DND-41 (cell line): ENCODE measurements around the gene LGR6.

ENCODE experiments used
- ATAC-seq: fragments of 200-7000 bp; cut with Tn5 transposase; 3 replicates; pipeline ENCODE4 v1.9.1; 2021; ENCODE audit warnings: low read depth; ENCODE audit not compliant: insufficient read depth
- DNase-seq: peaks from one replicate; pipeline ENCODE4 v3.0.0-alpha.2; 2020
- H2AFZ ChIP-seq: 2 replicates; pipeline ENCODE4 v1.6.0; 2012; ENCODE audit warnings: low read depth, low read length
- H3K27ac ChIP-seq: 2 replicates; pipeline ENCODE4 v1.5.1; 2012; ENCODE audit warnings: low read length, inconsistent platforms
- H3K27me3 ChIP-seq: fragments of 200-600 bp; sonication (generic); 2 replicates; pipeline ENCODE4 v1.6.0; 2012; ENCODE audit warnings: low read length, mild to moderate bottlenecking, inconsistent platforms; ENCODE audit not compliant: insufficient read depth, poor library complexity
- H3K36me3 ChIP-seq: 2 replicates; pipeline ENCODE4 v1.5.1; 2012; ENCODE audit warnings: low read length, inconsistent platforms; ENCODE audit not compliant: insufficient read depth
- H3K4me1 ChIP-seq: 2 replicates; pipeline ENCODE4 v1.5.1; 2012; ENCODE audit warnings: mild to moderate bottlenecking, low read length; ENCODE audit not compliant: insufficient read depth
- H3K4me2 ChIP-seq: 2 replicates; pipeline ENCODE4 v1.6.0; 2012; ENCODE audit warnings: mild to moderate bottlenecking, moderate library complexity, low read length, inconsistent platforms; ENCODE audit not compliant: insufficient read depth
- H3K4me3 ChIP-seq, 2 experiments: fragments of 200-600 bp in 1 of 2; shearing (Covaris generic) in 1 of 2; 2 replicates each; pipeline ENCODE4 v1.5.1; 2012 to 2016; ENCODE audit warnings: inconsistent platforms in 2 of 2, low read length in 2 of 2, mild to moderate bottlenecking in 2 of 2, low read depth in 1 of 2, moderate library complexity in 1 of 2
- H3K79me2 ChIP-seq: 2 replicates; pipeline ENCODE4 v1.6.0; 2012; ENCODE audit warnings: low read length, inconsistent platforms; ENCODE audit not compliant: insufficient read depth
- H3K9ac ChIP-seq: 2 replicates; pipeline ENCODE4 v1.6.0; 2012; ENCODE audit warnings: low read depth, mild to moderate bottlenecking, inconsistent platforms, low read length, moderate library complexity
- H3K9me3 ChIP-seq: 2 replicates; pipeline ENCODE4 v1.5.1; 2012; ENCODE audit warnings: low read length, moderate library complexity, mild to moderate bottlenecking, inconsistent platforms; ENCODE audit not compliant: insufficient read depth, severe bottlenecking
- H4K20me1 ChIP-seq: 2 replicates; pipeline ENCODE4 v1.6.0; 2012; ENCODE audit warnings: low read length; ENCODE audit not compliant: insufficient read depth
- EZH2 ChIP-seq: IDR thresholded peaks from 3 replicates; pipeline ENCODE4 v1.6.1; 2012; ENCODE audit warnings: borderline replicate concordance, low read depth, mild to moderate bottlenecking, moderate library complexity, low read length, inconsistent platforms; ENCODE audit not compliant: severe bottlenecking
- TF ChIP-seq, protein P1 (sequence below): IDR thresholded peaks from 2 replicates; pipeline ENCODE4 v1.5.1; 2012; ENCODE audit warnings: borderline replicate concordance, low read length, moderate library complexity, mild to moderate bottlenecking; ENCODE audit not compliant: poor library complexity, severe bottlenecking; ENCODE audit errors: extremely low read depth

The LGR6 gene

GRCh38 chr1:202304375-202304774 is 110.8 kb downstream of the LGR6 start:
- peaks cover 3% of the 10 kb centered on the region for H3K27me3 ChIP-seq
- H3K4me1 ChIP-seq = no peaks in the 10 kb centered on the region
- no peaks in the 10 kb centered on the region for H3K36me3 ChIP-seq
- no peak overlapping the region for H3K4me3 ChIP-seq
- TF ChIP-seq EZH2 = no peak
- TF ChIP-seq, protein P1, sequence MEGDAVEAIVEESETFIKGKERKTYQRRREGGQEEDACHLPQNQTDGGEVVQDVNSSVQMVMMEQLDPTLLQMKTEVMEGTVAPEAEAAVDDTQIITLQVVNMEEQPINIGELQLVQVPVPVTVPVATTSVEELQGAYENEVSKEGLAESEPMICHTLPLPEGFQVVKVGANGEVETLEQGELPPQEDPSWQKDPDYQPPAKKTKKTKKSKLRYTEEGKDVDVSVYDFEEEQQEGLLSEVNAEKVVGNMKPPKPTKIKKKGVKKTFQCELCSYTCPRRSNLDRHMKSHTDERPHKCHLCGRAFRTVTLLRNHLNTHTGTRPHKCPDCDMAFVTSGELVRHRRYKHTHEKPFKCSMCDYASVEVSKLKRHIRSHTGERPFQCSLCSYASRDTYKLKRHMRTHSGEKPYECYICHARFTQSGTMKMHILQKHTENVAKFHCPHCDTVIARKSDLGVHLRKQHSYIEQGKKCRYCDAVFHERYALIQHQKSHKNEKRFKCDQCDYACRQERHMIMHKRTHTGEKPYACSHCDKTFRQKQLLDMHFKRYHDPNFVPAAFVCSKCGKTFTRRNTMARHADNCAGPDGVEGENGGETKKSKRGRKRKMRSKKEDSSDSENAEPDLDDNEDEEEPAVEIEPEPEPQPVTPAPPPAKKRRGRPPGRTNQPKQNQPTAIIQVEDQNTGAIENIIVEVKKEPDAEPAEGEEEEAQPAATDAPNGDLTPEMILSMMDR = no peak
- no peak overlapping the region for H2AFZ ChIP-seq
- H3K79me2 ChIP-seq = no peaks in the 10 kb centered on the region
- H3K27ac ChIP-seq = no peak overlapping the region
- ATAC-seq (no peak), DNase-seq (no peak)
- no peak overlapping the region for H3K9ac ChIP-seq
- H4K20me1 ChIP-seq = no peaks in the 10 kb centered on the region; the same call in 1 of the 2 replicates
- no peak overlapping the region for H3K4me2 ChIP-seq
- no peaks in the 10 kb centered on the region for H3K9me3 ChIP-seq

DNA sequence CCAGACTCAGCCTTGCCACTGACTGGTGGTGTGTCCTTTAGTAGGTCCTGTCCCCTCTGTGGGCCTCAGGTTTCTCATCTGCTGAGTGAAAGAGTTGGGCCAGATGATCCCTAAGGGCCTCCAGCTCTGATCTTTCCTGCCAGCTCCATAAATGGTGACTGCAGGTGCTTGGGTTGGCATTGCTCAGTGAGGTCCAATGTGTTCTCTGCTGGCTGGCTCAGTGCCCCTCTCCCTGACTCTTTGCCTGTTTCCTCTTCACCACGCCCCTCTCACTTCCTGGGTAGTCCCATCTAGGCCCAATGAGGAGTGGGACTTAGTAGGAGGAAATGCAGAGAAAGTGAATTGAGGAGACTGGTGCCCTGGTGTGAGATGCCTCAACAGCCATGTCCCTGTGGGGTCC is 111.6 kb downstream of the LGR6 start:
- TF ChIP-seq, protein P1 = no peak
- no peak for TF ChIP-seq EZH2
- H3K9ac ChIP-seq = no peak overlapping the region
- no peaks in the 10 kb centered on the region for H3K4me1 ChIP-seq
- no peaks in the 10 kb centered on the region for H3K79me2 ChIP-seq
- H3K4me3 ChIP-seq = no peak overlapping the region
- DNase-seq (no peak), ATAC-seq (no peak)
- H3K27ac ChIP-seq = no peak overlapping the region
- no peaks in the 10 kb centered on the region for H3K9me3 ChIP-seq
- no peaks in the 10 kb centered on the region for H3K36me3 ChIP-seq
- H3K27me3 ChIP-seq = peaks cover 3% of the 10 kb centered on the region
- no peak overlapping the region for H3K4me2 ChIP-seq
- H2AFZ ChIP-seq = no peak overlapping the region
- no peaks in the 10 kb centered on the region; the same call in 1 of the 2 replicates for H4K20me1 ChIP-seq

- ATAC-seq = no peak
- Histone ChIP-seq H3K9ac (no peak overlapping the region), H3K4me3 (no peak overlapping the region), H3K27me3 (peaks cover 3% of the 10 kb centered on the region), H2AFZ (no peak overlapping the region), H3K79me2 (no peaks in the 10 kb centered on the region), H3K4me2 (no peak overlapping the region), H3K36me3 (no peaks in the 10 kb centered on the region), H4K20me1 (no peaks in the 10 kb centered on the region; the same call in 1 of the 2 replicates), H3K27ac (no peak overlapping the region), H3K4me1 (no peaks in the 10 kb centered on the region), H3K9me3 (no peaks in the 10 kb centered on the region)
- DNase-seq = no peak
- TF ChIP-seq, protein P1 = no peak
- TF ChIP-seq EZH2 = no peak
Measured at GRCh38 chr1:202306535-202307345, 113.1 kb downstream of the LGR6 start.
